LHCN-M2 (cell line): Measurements from ENCODE around the gene TOM1L2. TPM values are rescaled to one million over a fixed set of nuclear protein-coding genes. Genes with fewer than 3 reads are reported as not detected.
A peak's percentile ranks its signal among the peaks of the same experiment; 100 is the strongest.

Source experiments
- DNase-seq: peaks from one replicate; pipeline ENCODE4 v3.0.0-alpha.2; 2012; ENCODE audit warnings: low read depth
- total RNA-seq: library from RNA; depleted of rRNA; stranded (reverse); fragments of >200 nt; gene quantifications from 2 replicates; pipeline ENCODE4 v1.2.3, GENCODE V29; 2014

Gene TOM1L2
- total RNA-seq, 1 experiment from 2014 or later: 39.2 TPM

DNA sequence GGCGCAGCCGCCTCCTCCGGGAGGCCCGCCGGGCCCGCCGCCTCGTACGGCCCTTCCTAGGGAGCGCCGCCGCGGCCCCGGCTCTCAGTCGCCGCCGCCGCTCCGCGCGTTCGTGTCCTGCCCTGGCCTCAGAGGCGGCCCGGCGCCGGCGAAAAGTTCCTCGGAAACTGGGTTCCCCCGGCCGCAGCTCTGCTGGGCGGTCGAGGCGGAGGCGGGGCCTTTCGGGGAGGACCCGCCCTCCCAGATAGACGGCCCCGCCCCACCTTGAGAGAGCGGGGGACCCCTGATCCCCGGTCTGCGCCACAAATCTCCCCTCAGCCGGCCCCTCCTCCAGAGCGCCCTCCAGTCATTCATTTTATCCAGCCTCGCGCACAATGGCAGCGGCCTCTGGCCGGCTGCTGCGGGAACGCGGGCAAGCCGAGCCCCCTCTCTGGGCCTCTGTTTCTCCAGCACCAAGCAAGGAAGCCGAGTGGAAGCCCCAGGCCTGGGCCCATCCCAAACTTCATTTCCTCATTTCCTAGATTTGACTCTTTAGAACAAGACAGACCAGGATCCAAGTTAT, 135.3 kb downstream of the TOM1L2 start, which contains the start of gene SREBF1:
TSS of gene SREBF1 (minus strand) at position 169 of the 562 bp plus-strand sequence. CDS start 169 bp downstream, outside the sequence.
- peak; percentile 45 for DNase-seq

- DNase-seq: peak; percentile 93
These were observed 135.9 kb downstream of the TOM1L2 start for GRCh38 chr17:17836250-17836817.

- DNase-seq: no peak
These were observed 136.6 kb downstream of the TOM1L2 start for GRCh38 chr17:17835415-17836249.

DNA sequence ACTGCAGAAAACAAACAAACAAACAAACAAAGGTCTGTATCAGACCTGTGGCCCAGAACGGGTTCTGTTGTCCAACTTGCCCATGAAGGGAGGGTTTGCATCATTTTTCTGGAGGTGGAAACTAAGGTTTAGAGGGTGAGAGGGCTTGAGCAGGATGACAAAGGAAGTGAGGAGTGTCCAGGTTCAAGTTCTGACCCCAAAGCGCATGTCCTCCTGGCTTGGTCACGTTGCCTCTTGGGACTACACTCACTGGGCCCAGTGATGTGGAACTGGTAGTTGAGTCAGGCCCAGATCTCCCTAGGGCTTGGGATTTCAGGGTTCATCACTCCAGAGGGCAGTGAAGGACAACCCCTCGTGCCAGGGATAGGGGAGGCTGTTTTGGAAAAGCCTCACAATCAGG, 137.2 kb downstream of the TOM1L2 start:
- no peak for DNase-seq

- DNase-seq: no peak
These were observed 138.4 kb downstream of the TOM1L2 start for GRCh38 chr17:17833658-17834357.

- DNase-seq: no peak
These were observed 140.2 kb downstream of the TOM1L2 start for GRCh38 chr17:17832032-17832363.

- DNase-seq: no peak
These were observed 140.8 kb downstream of the TOM1L2 start for GRCh38 chr17:17831208-17832031.

GRCh38 chr17:17830740-17831207, 141.4 kb downstream of the TOM1L2 start:
- DNase-seq: no peak

GRCh38 chr17:17830269-17830567, 142.0 kb downstream of the TOM1L2 start:
- DNase-seq: no peak

GRCh38 chr17:17827826-17828621, 144.2 kb downstream of the TOM1L2 start:
- no peak for DNase-seq

- DNase-seq: no peak
These were observed 145.0 kb downstream of the TOM1L2 start for GRCh38 chr17:17826942-17827785.

DNA sequence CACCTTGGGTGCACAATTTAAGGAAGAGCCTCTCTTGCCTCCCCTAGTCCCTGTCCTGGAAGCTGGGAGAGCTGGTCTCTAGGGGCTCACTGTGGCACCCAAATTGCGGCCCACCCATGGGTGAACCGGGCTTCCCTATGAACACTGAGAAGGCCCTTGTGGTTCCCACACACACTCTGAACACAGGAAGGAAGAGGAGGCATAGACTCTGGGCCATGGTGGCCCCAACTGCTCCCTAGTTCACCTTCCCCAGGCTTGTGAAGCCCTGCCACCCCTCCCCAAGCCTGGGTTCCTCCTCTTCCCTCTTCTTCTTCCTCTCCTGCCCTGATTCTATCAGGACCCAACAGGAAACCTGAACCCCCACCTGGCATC, 145.9 kb downstream of the TOM1L2 start:
- no peak for DNase-seq

GRCh38 chr17:17824783-17825614, 147.2 kb downstream of the TOM1L2 start:
- DNase-seq: peak; percentile 42

GRCh38 chr17:17824119-17824782, 147.9 kb downstream of the TOM1L2 start:
- no peak for DNase-seq

GRCh38 chr17:17823433-17824118, 148.6 kb downstream of the TOM1L2 start:
- DNase-seq: peak; percentile 84

DNA sequence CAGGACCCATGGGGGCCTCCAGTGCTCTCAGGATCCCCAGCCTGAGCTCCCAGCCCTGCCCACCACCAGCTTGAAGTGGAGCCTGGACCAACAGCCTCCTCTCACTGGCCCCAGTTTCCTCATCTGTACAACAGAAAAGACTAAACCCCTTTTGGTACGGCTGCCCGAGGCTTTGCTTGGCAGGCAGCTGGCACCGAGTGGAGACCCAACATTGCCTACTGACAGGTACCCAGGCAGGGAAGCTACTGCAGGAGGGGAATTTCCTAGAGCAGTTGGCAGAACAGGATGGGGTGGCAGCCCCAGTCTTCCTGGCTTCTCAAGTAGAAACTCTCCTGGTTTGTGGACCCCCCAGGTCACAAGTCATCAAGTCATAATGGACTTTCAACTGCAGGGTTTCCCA, 149.6 kb downstream of the TOM1L2 start:
- no peak for DNase-seq

DNA sequence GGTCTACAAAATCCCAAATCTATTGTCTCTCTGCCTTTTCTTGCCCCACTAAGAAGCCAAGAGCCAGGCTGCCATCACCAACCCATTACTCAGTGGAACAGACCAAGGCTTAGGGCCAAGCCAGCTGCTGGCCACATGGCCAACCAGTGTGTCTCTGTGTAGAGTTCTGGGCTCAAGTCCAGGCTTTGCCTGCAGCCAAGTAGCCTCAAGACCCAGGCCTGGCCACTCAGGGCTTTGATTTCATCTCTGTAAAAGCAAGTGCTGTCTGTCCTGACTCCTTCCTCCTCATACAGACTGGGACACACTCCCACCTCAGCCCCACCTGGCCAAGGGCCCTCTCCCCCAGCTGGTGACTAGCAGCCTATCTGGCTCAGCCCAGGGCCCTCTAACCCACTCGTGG, 150.0 kb downstream of the TOM1L2 start:
- peak; percentile 55 for DNase-seq
